Neural progenitor cell (in vitro differentiated cells): Measurements from ENCODE around the gene GNAT3. TPM values are rescaled to one million over a fixed set of nuclear protein-coding genes. Genes with fewer than 3 reads are reported as not detected.

Experiments
- DNase-seq: peaks from one replicate; pipeline ENCODE4 v3.0.0-alpha.2; 2016; ENCODE audit warnings: low spot score
- H2AFZ ChIP-seq: fragments of 200-600 bp; sonication (generic); replicated peaks from 2 replicates; pipeline ENCODE4 v1.6.1; 2016; ENCODE audit warnings: antibody characterized with exemption
- H3F3A ChIP-seq: fragments of 200-600 bp; sonication (generic); 2 replicates; pipeline ENCODE4 v1.6.1; 2016; ENCODE audit warnings: antibody characterized with exemption, low read depth
- H3K27ac ChIP-seq: fragments of 200-600 bp; sonication (generic); 2 replicates; pipeline ENCODE4 v1.5.1; 2016; ENCODE audit warnings: mild to moderate bottlenecking
- H3K27me3 ChIP-seq: fragments of 200-600 bp; sonication (generic); 2 replicates; pipeline ENCODE4 v1.6.1; 2016; ENCODE audit warnings: mild to moderate bottlenecking, moderate library complexity
- H3K36me3 ChIP-seq: fragments of 200-600 bp; sonication (generic); 2 replicates; pipeline ENCODE4 v1.5.1; 2016
- H3K4me1 ChIP-seq: fragments of 200-600 bp; sonication (generic); 2 replicates; pipeline ENCODE4 v1.6.1; 2016; ENCODE audit warnings: mixed run types
- H3K4me2 ChIP-seq: fragments of 200-600 bp; sonication (generic); 2 replicates; pipeline ENCODE4 v1.6.1; 2016
- H3K4me3 ChIP-seq: fragments of 200-600 bp; sonication (generic); 2 replicates; pipeline ENCODE4 v1.5.1; 2016
- H3K79me2 ChIP-seq: fragments of 200-600 bp; sonication (generic); 2 replicates; pipeline ENCODE4 v1.6.1; 2016; ENCODE audit warnings: low read depth
- H3K9ac ChIP-seq: fragments of 200-600 bp; sonication (generic); 2 replicates; pipeline ENCODE4 v1.6.1; 2016
- H3K9me3 ChIP-seq: fragments of 200-600 bp; sonication (generic); 2 replicates; pipeline ENCODE4 v1.5.1; 2016; ENCODE audit warnings: low read depth
- H4K20me1 ChIP-seq: fragments of 200-600 bp; sonication (generic); 2 replicates; pipeline ENCODE4 v1.6.1; 2016; ENCODE audit warnings: low read depth
- H3K27ac Mint-ChIP-seq: 3 replicates; pipeline ENCODE4 v1.8.0; 2021; ENCODE audit warnings: mixed read lengths
- H3K27me3 Mint-ChIP-seq: 2 replicates; pipeline ENCODE4 v1.8.0; 2022; ENCODE audit warnings: low read depth, mild to moderate bottlenecking, inconsistent platforms, moderate library complexity, mixed read lengths; ENCODE audit not compliant: insufficient read depth
- H3K36me3 Mint-ChIP-seq: 3 replicates; pipeline ENCODE4 v1.8.0; 2021; ENCODE audit warnings: mixed read lengths
- H3K4me1 Mint-ChIP-seq: 3 replicates; pipeline ENCODE4 v1.8.0; 2021; ENCODE audit warnings: mixed read lengths
- H3K4me3 Mint-ChIP-seq: 3 replicates; pipeline ENCODE4 v1.8.0; 2021; ENCODE audit warnings: mild to moderate bottlenecking, moderate library complexity, mixed read lengths
- H3K9me3 Mint-ChIP-seq: 3 replicates; pipeline ENCODE4 v1.8.0; 2020; ENCODE audit warnings: mixed read lengths
- CTCF ChIP-seq: fragments of 200-600 bp; sonication (generic); IDR thresholded peaks from 2 replicates; pipeline ENCODE4 v1.5.1; 2017; ENCODE audit warnings: antibody characterized with exemption, mild to moderate bottlenecking
- EZH2 ChIP-seq: fragments of 200-600 bp; sonication (generic); IDR thresholded peaks from 2 replicates; pipeline ENCODE4 v1.6.1; 2017; ENCODE audit warnings: antibody characterized with exemption, mild to moderate bottlenecking, moderate library complexity
- EZH2phosphoT487 ChIP-seq: fragments of 200-600 bp; sonication (generic); IDR thresholded peaks from 2 replicates; pipeline ENCODE4 v1.6.1; 2017; ENCODE audit warnings: antibody characterized with exemption
- total RNA-seq: library from RNA; depleted of rRNA; stranded (reverse); fragments of >200 nt; gene quantifications from 2 replicates; pipeline ENCODE4 v1.2.3, GENCODE V29; 2015; ENCODE audit warnings: low replicate concordance

Gene GNAT3
- total RNA-seq, 1 donor from 2014 or later = not detected

GRCh38 chr7:80444811-80445210, 67.1 kb downstream of the GNAT3 start:
- H3K27ac ChIP-seq = no peak overlapping the region
- Mint-ChIP-seq H3K4me3 (no peak overlapping the region), H3K4me1 (no peaks in the 10 kb centered on the region), H3K9me3 (no peaks in the 10 kb centered on the region), H3K36me3 (no peaks in the 10 kb centered on the region), H3K27me3 (no peaks in the 10 kb centered on the region), H3K27ac (no peak overlapping the region)
- H2AFZ ChIP-seq = no peak overlapping the region
- H3F3A ChIP-seq = no peaks in the 10 kb centered on the region
- H4K20me1 ChIP-seq = no peaks in the 10 kb centered on the region
- no peaks in the 10 kb centered on the region for H3K36me3 ChIP-seq
- H3K4me3 ChIP-seq = no peak overlapping the region
- no peaks in the 10 kb centered on the region for H3K9me3 ChIP-seq
- no peaks in the 10 kb centered on the region for H3K4me1 ChIP-seq
- no peak for DNase-seq
- no peak for TF ChIP-seq CTCF
- no peak for TF ChIP-seq EZH2
- TF ChIP-seq EZH2phosphoT487 = no peak
- H3K4me2 ChIP-seq = no peak overlapping the region
- H3K9ac ChIP-seq = no peak overlapping the region
- H3K27me3 ChIP-seq = no peaks in the 10 kb centered on the region
- H3K79me2 ChIP-seq = no peaks in the 10 kb centered on the region

- H3K27me3 Mint-ChIP-seq = no peaks in the 10 kb centered on the region
- no peaks in the 10 kb centered on the region for H4K20me1 ChIP-seq
Observed at GRCh38 chr7:80443325-80443724, 68.5 kb downstream of the GNAT3 start.

GRCh38 chr7:80440883-80441282, 71.0 kb downstream of the GNAT3 start:
- no peak overlapping the region for H3K27ac Mint-ChIP-seq
- Histone ChIP-seq H3K4me3 (no peak overlapping the region), H3K9ac (no peak overlapping the region), H3K27ac (no peak overlapping the region), H3K27me3 (no peaks in the 10 kb centered on the region), H2AFZ (no peak overlapping the region), H3F3A (no peaks in the 10 kb centered on the region), H3K4me2 (no peak overlapping the region), H4K20me1 (no peaks in the 10 kb centered on the region), H3K36me3 (no peaks in the 10 kb centered on the region), H3K4me1 (no peaks in the 10 kb centered on the region), H3K79me2 (no peaks in the 10 kb centered on the region), H3K9me3 (no peaks in the 10 kb centered on the region)
- H3K9me3 Mint-ChIP-seq = peaks cover 2% of the 10 kb centered on the region
- DNase-seq = no peak
- H3K4me3 Mint-ChIP-seq = no peak overlapping the region
- no peaks in the 10 kb centered on the region for H3K36me3 Mint-ChIP-seq
- no peaks in the 10 kb centered on the region for H3K4me1 Mint-ChIP-seq
- TF ChIP-seq EZH2phosphoT487 (no peak), EZH2 (no peak)
- H3K27me3 Mint-ChIP-seq = no peaks in the 10 kb centered on the region

More at GRCh38 chr7:80443325-80443724, 68.5 kb downstream of the GNAT3 start:
- Histone ChIP-seq H3K79me2 (no peaks in the 10 kb centered on the region), H3K9ac (no peak overlapping the region), H3F3A (no peaks in the 10 kb centered on the region), H2AFZ (no peak overlapping the region), H3K27ac (no peak overlapping the region), H3K4me3 (no peak overlapping the region), H3K9me3 (no peaks in the 10 kb centered on the region), H3K4me1 (no peaks in the 10 kb centered on the region), H3K27me3 (no peaks in the 10 kb centered on the region), H3K36me3 (no peaks in the 10 kb centered on the region), H3K4me2 (no peak overlapping the region)
- DNase-seq = no peak
- Mint-ChIP-seq H3K36me3 (no peaks in the 10 kb centered on the region), H3K4me1 (no peaks in the 10 kb centered on the region), H3K4me3 (no peak overlapping the region), H3K9me3 (no peaks in the 10 kb centered on the region), H3K27ac (no peak overlapping the region)
- TF ChIP-seq EZH2phosphoT487 (no peak), EZH2 (no peak), CTCF (no peak)

- Mint-ChIP-seq H3K27ac (no peak overlapping the region), H3K4me1 (no peaks in the 10 kb centered on the region), H3K27me3 (no peaks in the 10 kb centered on the region), H3K9me3 (peaks cover 2% of the 10 kb centered on the region), H3K36me3 (no peaks in the 10 kb centered on the region), H3K4me3 (no peak overlapping the region)
- H3K4me2 ChIP-seq = no peak overlapping the region
- no peak overlapping the region for H2AFZ ChIP-seq
- H3K9me3 ChIP-seq = no peaks in the 10 kb centered on the region
- H3K27ac ChIP-seq = no peak overlapping the region
- TF ChIP-seq EZH2 (no peak), EZH2phosphoT487 (no peak), CTCF (no peak)
- H3K36me3 ChIP-seq = no peaks in the 10 kb centered on the region
- H3K79me2 ChIP-seq = no peaks in the 10 kb centered on the region
- H3K4me3 ChIP-seq = no peak overlapping the region
- H3K4me1 ChIP-seq = no peaks in the 10 kb centered on the region
- H4K20me1 ChIP-seq = no peaks in the 10 kb centered on the region
- no peaks in the 10 kb centered on the region for H3F3A ChIP-seq
- DNase-seq = no peak
- H3K27me3 ChIP-seq = no peaks in the 10 kb centered on the region
- H3K9ac ChIP-seq = no peak overlapping the region
Observed at GRCh38 chr7:80439894-80440821, 71.7 kb downstream of the GNAT3 start.
